DOHH2 (cell line): Measurements from ENCODE around the gene TTYH1.

ENCODE experiments used
- H3F3A ChIP-seq: fragments of 200-600 bp; sonication (generic), shearing (Covaris generic); 2 replicates; pipeline ENCODE4 v1.6.0; 2016; ENCODE audit warnings: antibody characterized with exemption, mild to moderate bottlenecking; ENCODE audit not compliant: control insufficient read depth, insufficient read depth
- H3K27ac ChIP-seq: fragments of 200-600 bp; sonication (generic); 2 replicates; pipeline ENCODE4 v1.5.1; 2014; ENCODE audit warnings: low read depth, mild to moderate bottlenecking, low read length, moderate library complexity
- H3K27me3 ChIP-seq: fragments of 200-600 bp; sonication (generic); 2 replicates; pipeline ENCODE4 v1.6.1; 2014; ENCODE audit warnings: mild to moderate bottlenecking, low read length, mixed read lengths; ENCODE audit not compliant: control insufficient read depth
- H3K36me3 ChIP-seq: fragments of 200-600 bp; sonication (generic); 2 replicates; pipeline ENCODE4 v1.6.1; 2014; ENCODE audit warnings: mild to moderate bottlenecking, low read length, moderate library complexity, mixed read lengths; ENCODE audit not compliant: control insufficient read depth
- H3K4me1 ChIP-seq: fragments of 200-600 bp; sonication (generic); 2 replicates; pipeline ENCODE4 v1.6.1; 2014; ENCODE audit warnings: mild to moderate bottlenecking, low read length, mixed read lengths; ENCODE audit not compliant: control insufficient read depth
- H3K4me2 ChIP-seq: fragments of 200-600 bp; sonication (generic); 2 replicates; pipeline ENCODE4 v1.6.0; 2014; ENCODE audit warnings: mild to moderate bottlenecking, low read length, moderate library complexity
- H3K4me3 ChIP-seq: fragments of 200-600 bp; sonication (generic); 2 replicates; pipeline ENCODE4 v1.5.1; 2014; ENCODE audit warnings: mild to moderate bottlenecking, low read length, mixed read lengths
- H3K79me2 ChIP-seq: fragments of 200-600 bp; sonication (generic); 2 replicates; pipeline ENCODE4 v1.6.1; 2014; ENCODE audit warnings: mild to moderate bottlenecking, low read length, mixed read lengths; ENCODE audit not compliant: control insufficient read depth
- H3K9me2 ChIP-seq: fragments of 200-600 bp; sonication (generic); replicated peaks from 2 replicates; pipeline ENCODE4 v1.6.1; 2014; ENCODE audit warnings: mild to moderate bottlenecking, low read length, mixed read lengths; ENCODE audit not compliant: control insufficient read depth
- H3K9me3 ChIP-seq: fragments of 200-600 bp; sonication (generic); 2 replicates; pipeline ENCODE4 v1.6.1; 2014; ENCODE audit warnings: antibody characterized with exemption, low read length, mixed read lengths; ENCODE audit not compliant: control insufficient read depth, insufficient read depth
- H4K20me1 ChIP-seq: fragments of 200-600 bp; sonication (generic); 2 replicates; pipeline ENCODE4 v1.6.0; 2014; ENCODE audit warnings: low read depth, mild to moderate bottlenecking, antibody characterized with exemption, low read length, moderate library complexity; ENCODE audit not compliant: control insufficient read depth, insufficient read depth
- EZH2phosphoT487 ChIP-seq: fragments of 200-600 bp; sonication (generic); IDR thresholded peaks from 2 replicates; pipeline ENCODE4 v1.6.1; 2017; ENCODE audit warnings: borderline replicate concordance, mild to moderate bottlenecking, antibody characterized with exemption, low read length, moderate library complexity, mixed read lengths
- TF ChIP-seq, protein P1 (sequence below): fragments of 200-600 bp; sonication (generic); IDR thresholded peaks from one replicate; pipeline ENCODE4 v1.5.1; 2014; ENCODE audit warnings: antibody characterized with exemption, mild to moderate bottlenecking, low read depth, low read length; ENCODE audit not compliant: poor library complexity, severe bottlenecking

TTYH1 gene

DNA sequence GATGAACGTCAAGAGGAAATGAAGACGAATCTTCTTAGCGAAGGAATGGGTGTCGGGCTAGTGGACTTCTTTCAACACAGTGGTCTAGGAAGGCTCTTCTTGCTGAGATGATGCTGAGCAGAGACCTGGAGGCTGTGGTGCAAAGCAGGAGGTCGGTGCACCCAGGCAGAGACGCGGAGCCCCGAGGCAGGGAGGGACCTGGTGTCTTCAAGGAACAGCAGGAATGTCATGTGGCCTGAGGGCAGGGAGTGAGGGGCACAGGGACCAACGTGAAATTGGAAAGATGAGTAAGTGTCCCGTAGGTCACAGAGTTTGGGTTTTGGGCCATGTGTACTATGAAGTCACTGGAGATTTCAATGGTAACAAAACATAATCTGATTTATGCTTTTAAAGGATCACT, 69.2 kb downstream of the TTYH1 start:
- Histone ChIP-seq H3K9me2 (no peaks in the 10 kb centered on the region), H4K20me1 (no peaks in the 10 kb centered on the region; the same call in 1 of the 2 replicates), H3F3A (no peaks in the 10 kb centered on the region; the same call in 1 of the 2 replicates), H3K4me3 (no peak overlapping the region), H3K27ac (no peak overlapping the region), H3K27me3 (peaks cover 24% of the 10 kb centered on the region), H3K79me2 (no peaks in the 10 kb centered on the region), H3K4me2 (no peak overlapping the region), H3K9me3 (no peaks in the 10 kb centered on the region), H3K36me3 (no peaks in the 10 kb centered on the region), H3K4me1 (peaks cover 13% of the 10 kb centered on the region)
- TF ChIP-seq EZH2phosphoT487: no peak
- TF ChIP-seq, protein P1, sequence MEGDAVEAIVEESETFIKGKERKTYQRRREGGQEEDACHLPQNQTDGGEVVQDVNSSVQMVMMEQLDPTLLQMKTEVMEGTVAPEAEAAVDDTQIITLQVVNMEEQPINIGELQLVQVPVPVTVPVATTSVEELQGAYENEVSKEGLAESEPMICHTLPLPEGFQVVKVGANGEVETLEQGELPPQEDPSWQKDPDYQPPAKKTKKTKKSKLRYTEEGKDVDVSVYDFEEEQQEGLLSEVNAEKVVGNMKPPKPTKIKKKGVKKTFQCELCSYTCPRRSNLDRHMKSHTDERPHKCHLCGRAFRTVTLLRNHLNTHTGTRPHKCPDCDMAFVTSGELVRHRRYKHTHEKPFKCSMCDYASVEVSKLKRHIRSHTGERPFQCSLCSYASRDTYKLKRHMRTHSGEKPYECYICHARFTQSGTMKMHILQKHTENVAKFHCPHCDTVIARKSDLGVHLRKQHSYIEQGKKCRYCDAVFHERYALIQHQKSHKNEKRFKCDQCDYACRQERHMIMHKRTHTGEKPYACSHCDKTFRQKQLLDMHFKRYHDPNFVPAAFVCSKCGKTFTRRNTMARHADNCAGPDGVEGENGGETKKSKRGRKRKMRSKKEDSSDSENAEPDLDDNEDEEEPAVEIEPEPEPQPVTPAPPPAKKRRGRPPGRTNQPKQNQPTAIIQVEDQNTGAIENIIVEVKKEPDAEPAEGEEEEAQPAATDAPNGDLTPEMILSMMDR: no peak

DNA sequence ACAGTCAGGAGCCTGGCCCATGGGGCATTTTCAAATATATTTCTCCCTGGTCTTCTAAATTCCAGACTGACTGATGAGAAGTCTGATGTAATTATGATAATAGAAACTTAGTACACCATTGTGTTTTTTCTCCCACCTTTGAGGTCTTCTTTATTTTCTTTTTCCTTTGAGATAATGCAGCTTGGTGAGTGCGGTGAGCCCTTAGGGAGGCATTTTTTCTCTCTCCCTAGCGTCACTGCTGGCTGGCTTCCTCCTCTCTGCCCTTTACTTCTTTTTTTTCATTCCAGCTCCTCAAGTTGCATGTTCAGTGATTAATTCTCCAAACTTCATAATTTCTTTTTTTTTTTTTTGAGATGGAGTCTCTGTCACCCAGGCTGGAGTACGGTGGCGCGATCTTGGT, 70.6 kb downstream of the TTYH1 start:
- no peaks in the 10 kb centered on the region for H3K79me2 ChIP-seq
- no peaks in the 10 kb centered on the region for H3K36me3 ChIP-seq
- no peak overlapping the region for H3K4me3 ChIP-seq
- no peaks in the 10 kb centered on the region for H3K9me2 ChIP-seq
- no peaks in the 10 kb centered on the region; the same call in 1 of the 2 replicates for H4K20me1 ChIP-seq
- H3F3A ChIP-seq: no peaks in the 10 kb centered on the region; the same call in 1 of the 2 replicates
- H3K9me3 ChIP-seq: no peaks in the 10 kb centered on the region
- no peak for TF ChIP-seq EZH2phosphoT487
- TF ChIP-seq, protein P1: no peak
- H3K27ac ChIP-seq: no peak overlapping the region
- peaks cover 30% of the 10 kb centered on the region for H3K27me3 ChIP-seq
- H3K4me1 ChIP-seq: peaks cover 13% of the 10 kb centered on the region
- no peak overlapping the region for H3K4me2 ChIP-seq
